Neural crest cell (in vitro differentiated cells): ENCODE results near the gene ZNF492. TPM values are rescaled to one million over a fixed set of nuclear protein-coding genes. Genes with fewer than 3 reads are reported as not detected.

Source experiments
- DNase-seq: peaks from one replicate; pipeline ENCODE4 v3.0.0; 2021; ENCODE audit warnings: low read depth, mixed read lengths, low spot score
- H3K27ac Mint-ChIP-seq: one replicate; pipeline ENCODE4 v1.8.0; 2021; ENCODE audit warnings: mild to moderate bottlenecking, mixed read lengths; ENCODE audit not compliant: unreplicated experiment
- H3K27me3 Mint-ChIP-seq: 2 replicates; pipeline ENCODE4 v1.8.0; 2021; ENCODE audit warnings: low read depth, mild to moderate bottlenecking, mixed read lengths
- H3K36me3 Mint-ChIP-seq: 2 replicates; pipeline ENCODE4 v1.8.0; 2021; ENCODE audit warnings: low read depth, mild to moderate bottlenecking, mixed read lengths
- H3K4me1 Mint-ChIP-seq: 2 replicates; pipeline ENCODE4 v1.8.0; 2021; ENCODE audit warnings: mixed read lengths
- H3K4me3 Mint-ChIP-seq: one replicate; pipeline ENCODE4 v1.8.0; 2021; ENCODE audit warnings: mild to moderate bottlenecking, mixed read lengths
- H3K9me3 Mint-ChIP-seq: 2 replicates; pipeline ENCODE4 v1.8.0; 2021; ENCODE audit warnings: mixed read lengths
- CTCF ChIP-seq: fragments of 200-600 bp; sonication (generic); conservative IDR thresholded peaks from 2 replicates; pipeline ENCODE4 v1.5.0; 2021; ENCODE audit warnings: antibody characterized with exemption, mild to moderate bottlenecking
- total RNA-seq: library from RNA; stranded (reverse); gene quantifications from 2 replicates; pipeline ENCODE4 v1.2.1, GENCODE V29; 2021

ZNF492 gene
- total RNA-seq, 1 donor from 2014 or later, result not detected

GRCh38 chr19:22708983-22709382 lies 74.9 kb downstream of the ZNF492 start:
- Mint-ChIP-seq H3K4me3 (no peak overlapping the region), H3K27me3 (no peaks in the 10 kb centered on the region), H3K4me1 (no peaks in the 10 kb centered on the region), H3K36me3 (peaks cover 7% of the 10 kb centered on the region), H3K9me3 (peaks cover 4% of the 10 kb centered on the region), H3K27ac (no peak overlapping the region)
- TF ChIP-seq CTCF, result no peak
- no peak for DNase-seq

Other genes starting within 250 kb of the ZNF492 start
- not detected in 2 replicates for gene ZNF98, start 212.0 kb upstream of the ZNF492 start, total RNA-seq
- gene ZNF99, start 149.8 kb downstream of the ZNF492 start, total RNA-seq, result not detected in 2 replicates
- gene ZNF723, start 198.0 kb downstream of the ZNF492 start, total RNA-seq, result not detected in 2 replicates